Spleen (tissue), 11 donors: ENCODE measurements around the gene SYCP3. TPM values are rescaled to one million over a fixed set of nuclear protein-coding genes. Genes with fewer than 3 reads are reported as not detected.
"Not testable (repeated sequence)": the region's sequence is repeated elsewhere in the genome, so short reads cannot be mapped to it uniquely, and the experiment has no call there.

ENCODE experiments used
- DNase-seq: peaks from one replicate; pipeline ENCODE4 v3.0.0-alpha.2; 2020
- H3K27ac ChIP-seq, 8 donors: fragments of 200-600 bp; sonication (generic) in 7 of 8; 1 replicate in 4 of 8; 2 replicates in 4 of 8; pipeline versions ENCODE4 v1.5.0 to v1.8.0; 2016 to 2021; ENCODE audit warnings: inconsistent platforms in 4 of 8, mild to moderate bottlenecking in 4 of 8, moderate library complexity in 1 of 8
- H3K27me3 ChIP-seq, 7 donors: fragments of 200-600 bp; sonication (generic) in 6 of 7; replicated peaks in 1 of 7; 1 replicate in 4 of 7; 2 replicates in 3 of 7; pipeline versions ENCODE4 v1.5.0 to v1.8.0; 2016 to 2021; ENCODE audit warnings: inconsistent platforms in 3 of 7, mild to moderate bottlenecking in 1 of 7
- H3K36me3 ChIP-seq, 6 donors: fragments of 200-600 bp; sonication (generic) in 5 of 6; 1 replicate in 4 of 6; 2 replicates in 2 of 6; pipeline versions ENCODE4 v1.5.0 to v1.8.0; 2016 to 2021; ENCODE audit warnings: inconsistent platforms in 2 of 6
- H3K4me1 ChIP-seq, 6 donors: fragments of 200-600 bp; sonication (generic) in 5 of 6; 1 replicate in 3 of 6; 2 replicates in 3 of 6; pipeline versions ENCODE4 v1.5.0 to v1.8.0; 2016 to 2021; ENCODE audit warnings: inconsistent platforms in 3 of 6
- H3K4me3 ChIP-seq, 8 donors: fragments of 200-600 bp; sonication (generic) in 7 of 8; 1 replicate in 4 of 8; 2 replicates in 4 of 8; pipeline versions ENCODE4 v1.5.0 to v1.8.0; 2016 to 2021; ENCODE audit warnings: inconsistent platforms in 4 of 8, mild to moderate bottlenecking in 4 of 8, moderate library complexity in 2 of 8
- H3K9me3 ChIP-seq, 8 donors: fragments of 200-600 bp; sonication (generic) in 7 of 8; 1 replicate in 4 of 8; 2 replicates in 4 of 8; pipeline versions ENCODE4 v1.5.0 to v1.8.0; 2016 to 2021; ENCODE audit warnings: inconsistent platforms in 4 of 8
- POLR2A ChIP-seq, 3 donors: fragments of 450-650 bp; IDR thresholded peaks; one replicate each; pipeline ENCODE4 v1.5.1; 2017; ENCODE audit warnings: antibody characterized with exemption in 3 of 3, mild to moderate bottlenecking in 1 of 3
- POLR2AphosphoS5 ChIP-seq, 3 donors: sonication (generic); formaldehyde crosslinking; IDR thresholded peaks; one replicate each; pipeline ENCODE4 v1.5.1; 2017; ENCODE audit warnings: antibody characterized with exemption in 3 of 3
- WGBS, 5 donors: extraction: QIAGEN DNeasy Blood & Tissue Kit in 3 of 5; methylation state at CpG; one replicate each; pipeline versions ENCODE4 v1.1.5 to v1.1.7; 2013 to 2018; 5-methylcytosine and 5-hydroxymethylcytosine counted together
- intact Hi-C: fragments of 100-400 bp; cut with DNase I; formaldehyde crosslinking; loops from one replicate; pipeline ENCODE4 v1.15.0; 2023; ENCODE audit warnings: low total_unique reads
- polyA plus RNA-seq, 3 donors: library from polyadenylated mRNA; stranded (reverse); fragments of 200-250 nt; gene quantifications; one replicate each; pipeline ENCODE4 v1.2.1, GENCODE V29; 2013
- total RNA-seq, 7 donors: library from RNA; depleted of rRNA in 3 of 7; stranded (reverse); fragments of >200 nt in 3 of 7; fragmentation: NEBNext Ultra II Directional in 4 of 7; extraction: Animal tissue kit (Norgen Biotek cat#: 25700) in 4 of 7; gene quantifications; one replicate each; pipeline versions ENCODE4 v1.1.0 to v1.2.1, GENCODE V29; 2016 to 2021
- TF ChIP-seq, protein P1 (sequence below), 11 experiments: fragments of 200-600 bp in 7 of 11; fragments of 450-650 bp in 4 of 11; sonication (generic) in 4 of 11; IDR thresholded peaks in 8 of 11; conservative IDR thresholded peaks in 3 of 11; 1 replicate in 7 of 11; 2 replicates in 4 of 11; pipeline versions ENCODE4 v1.4.0 to v1.8.0; 2016 to 2021; ENCODE audit warnings: antibody characterized with exemption in 11 of 11, inconsistent platforms in 4 of 11, mild to moderate bottlenecking in 1 of 11
- donor health status: healthy with polysubstance abuse.
- donor health status: DM: no; HTN: no; CAD: no; lungs with moderate emphysema.
- donor health status: DM: no; HTN: no; CAD: no.
- donor health status: Bipolar disorder and iron deficiency.
- donor health status: healthy.
- donor health status: DM: no; HTN: no; CAD: no.
- donor health status: DM: yes; HTN: yes; CAD: no.

SYCP3 gene
- total and polyA plus RNA-seq, 10 donors, result 0.23 to 3.5 (median 0.44) TPM

- peaks cover 0 to 93% (median 19%) of the 10 kb centered on the region in 6 donors for H3K36me3 ChIP-seq
- intact Hi-C loops, result no loop called here
- H3K9me3 ChIP-seq, result peaks cover 0 to 7% (median 0%) of the 10 kb centered on the region in 8 donors
- peaks cover 8 to 40% (median 22%) of the 10 kb centered on the region in 6 donors for H3K4me1 ChIP-seq
- DNase-seq, result no peak
- no peaks in the 10 kb centered on the region for H3K27me3 ChIP-seq
- 92 to 95% (median 93%) methylated on average over 5 of the region's 5 CpGs for WGBS, 5 donors
- no peak overlapping the region for H3K4me3 ChIP-seq
- no peak for TF ChIP-seq POLR2AphosphoS5 (IDR thresholded peaks at IDR 0.05)
- TF ChIP-seq POLR2A (IDR thresholded peaks at IDR 0.05), result no peak
- TF ChIP-seq, protein P1, sequence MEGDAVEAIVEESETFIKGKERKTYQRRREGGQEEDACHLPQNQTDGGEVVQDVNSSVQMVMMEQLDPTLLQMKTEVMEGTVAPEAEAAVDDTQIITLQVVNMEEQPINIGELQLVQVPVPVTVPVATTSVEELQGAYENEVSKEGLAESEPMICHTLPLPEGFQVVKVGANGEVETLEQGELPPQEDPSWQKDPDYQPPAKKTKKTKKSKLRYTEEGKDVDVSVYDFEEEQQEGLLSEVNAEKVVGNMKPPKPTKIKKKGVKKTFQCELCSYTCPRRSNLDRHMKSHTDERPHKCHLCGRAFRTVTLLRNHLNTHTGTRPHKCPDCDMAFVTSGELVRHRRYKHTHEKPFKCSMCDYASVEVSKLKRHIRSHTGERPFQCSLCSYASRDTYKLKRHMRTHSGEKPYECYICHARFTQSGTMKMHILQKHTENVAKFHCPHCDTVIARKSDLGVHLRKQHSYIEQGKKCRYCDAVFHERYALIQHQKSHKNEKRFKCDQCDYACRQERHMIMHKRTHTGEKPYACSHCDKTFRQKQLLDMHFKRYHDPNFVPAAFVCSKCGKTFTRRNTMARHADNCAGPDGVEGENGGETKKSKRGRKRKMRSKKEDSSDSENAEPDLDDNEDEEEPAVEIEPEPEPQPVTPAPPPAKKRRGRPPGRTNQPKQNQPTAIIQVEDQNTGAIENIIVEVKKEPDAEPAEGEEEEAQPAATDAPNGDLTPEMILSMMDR (IDR thresholded peaks at IDR 0.05 in 8 of 11, conservative IDR thresholded peaks at IDR 0.05 in 3 of 11), result no peak
- H3K27ac ChIP-seq, result no peak overlapping the region
Measured at GRCh38 chr12:101740980-101741379, 1.7 kb upstream of the SYCP3 start.

DNA sequence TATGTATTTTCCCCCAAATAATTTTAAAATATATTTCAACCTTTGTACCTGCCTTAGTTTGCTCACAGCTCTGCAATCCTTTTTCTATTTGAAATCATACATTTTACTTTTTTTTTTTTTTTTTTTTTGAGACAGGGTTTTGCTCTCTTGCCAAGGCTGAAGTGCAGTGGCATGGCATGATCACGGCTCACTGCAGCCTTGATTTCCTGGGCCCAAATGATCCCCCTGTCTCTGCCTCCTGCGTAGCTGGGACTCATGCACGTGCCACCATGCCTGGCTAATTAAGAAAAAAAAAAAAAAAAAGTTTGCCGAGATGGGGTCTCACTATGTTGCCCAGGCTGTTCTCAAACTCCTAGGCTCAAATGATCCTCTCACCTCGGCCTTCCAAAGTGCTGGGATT lies 1.3 kb upstream of the SYCP3 start:
- intact Hi-C loops, result no loop called here
- Histone ChIP-seq H3K36me3 (peaks cover 0 to 91% (median 17%) of the 10 kb centered on the region in 6 donors), H3K27me3 (no peaks in the 10 kb centered on the region), H3K4me3 (no peak overlapping the region), H3K4me1 (peaks cover 8 to 36% (median 22%) of the 10 kb centered on the region in 6 donors), H3K9me3 (peaks cover 0 to 7% (median 0%) of the 10 kb centered on the region in 8 donors), H3K27ac (no peak overlapping the region)
- TF ChIP-seq POLR2A (IDR thresholded peaks at IDR 0.05) (no peak), POLR2AphosphoS5 (IDR thresholded peaks at IDR 0.05) (no peak)
- TF ChIP-seq, protein P1 (IDR thresholded peaks at IDR 0.05 in 8 of 11, conservative IDR thresholded peaks at IDR 0.05 in 3 of 11), result no peak
- 81 to 98% (median 96%) methylated on average over 5 of the region's 5 CpGs for WGBS, 5 donors
- DNase-seq, result no peak

DNA sequence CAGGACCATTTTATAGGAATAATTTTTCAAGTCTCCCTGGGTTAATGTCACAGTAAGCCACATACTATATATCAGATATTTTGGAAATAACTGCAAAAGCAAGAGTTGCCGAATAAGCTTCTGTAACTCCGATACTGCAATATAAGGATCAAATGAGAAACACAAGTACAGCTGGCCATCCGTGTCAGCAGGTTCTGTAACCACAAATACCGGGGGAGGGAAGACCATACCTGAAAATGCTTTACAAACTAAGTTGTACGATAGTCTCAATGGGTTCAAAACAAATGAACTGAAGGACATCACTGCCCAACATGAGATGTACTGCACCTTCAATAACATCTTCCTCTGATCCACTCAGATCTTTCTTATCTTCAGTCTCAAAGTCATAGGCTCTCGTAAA lies 1.8 kb downstream of the SYCP3 start:
- DNase-seq, result no peak
- Histone ChIP-seq H3K4me3 (no peak overlapping the region), H3K36me3 (peaks cover 0 to 91% (median 21%) of the 10 kb centered on the region in 6 donors), H3K27me3 (no peaks in the 10 kb centered on the region), H3K9me3 (peaks cover 0 to 7% (median 0%) of the 10 kb centered on the region in 8 donors), H3K27ac (no peak overlapping the region), H3K4me1 (peaks cover 0 to 5% (median 0%) of the 10 kb centered on the region in 6 donors)
- TF ChIP-seq, protein P1 (IDR thresholded peaks at IDR 0.05 in 8 of 11, conservative IDR thresholded peaks at IDR 0.05 in 3 of 11), result no peak
- TF ChIP-seq POLR2A (IDR thresholded peaks at IDR 0.05) (no peak), POLR2AphosphoS5 (IDR thresholded peaks at IDR 0.05) (no peak)
- intact Hi-C loops, result no loop called here
- 87 to 94% (median 92%) methylated on average over 6 of the region's 6 CpGs for WGBS, 5 donors

DNA sequence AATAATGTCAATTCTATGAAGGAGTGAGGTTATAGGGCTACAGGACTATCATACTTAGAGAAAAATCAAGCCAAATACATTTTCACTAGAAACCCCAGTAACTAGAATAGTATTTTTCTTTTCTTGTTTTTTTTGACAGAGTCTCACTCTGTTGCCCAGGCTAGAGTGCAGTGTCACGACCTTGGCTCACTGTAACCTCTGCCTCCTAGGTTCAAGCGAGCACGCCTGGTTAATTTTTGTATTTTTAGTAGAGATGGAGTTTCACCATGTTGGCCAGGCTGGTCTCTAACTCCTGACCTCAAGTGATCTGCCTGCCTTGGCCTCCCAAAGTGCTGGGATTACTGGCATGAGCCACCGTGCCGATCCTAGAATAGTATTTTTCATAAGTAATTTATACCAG lies 4.8 kb downstream of the SYCP3 start:
- H3K4me3 ChIP-seq, DNase-seq, intact Hi-C loops, H3K4me1 ChIP-seq, H3K9me3 ChIP-seq, H3K27me3 ChIP-seq, H3K27ac ChIP-seq: not testable (repeated sequence)
- 93 to 96% (median 93%) methylated on average over 5 of the region's 5 CpGs for WGBS, 5 donors
- H3K36me3 ChIP-seq, result peaks cover 0 to 92% (median 20%) of the 10 kb centered on the region in 6 donors

DNA sequence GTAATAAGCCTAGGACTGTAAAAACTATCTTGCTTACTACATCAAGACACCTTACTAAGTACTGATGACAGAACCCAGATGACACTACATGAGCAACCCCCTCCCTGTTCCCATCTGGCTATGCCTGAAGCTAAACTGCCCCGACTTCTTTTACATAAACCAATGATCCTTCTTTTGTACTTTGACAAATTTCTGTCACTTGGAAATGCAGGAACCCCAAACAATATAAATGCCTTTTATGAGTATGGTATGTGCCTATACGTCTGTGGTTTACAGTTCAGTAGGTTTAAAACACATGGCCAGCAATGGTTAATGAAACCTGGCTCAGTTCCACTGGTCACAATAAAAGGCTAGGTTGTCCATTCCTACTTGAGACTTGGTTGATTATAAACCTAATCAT lies 6.1 kb downstream of the SYCP3 start:
- 87 to 92% (median 90%) methylated on average over 2 of the region's 2 CpGs for WGBS, 5 donors
- TF ChIP-seq, protein P1 (IDR thresholded peaks at IDR 0.05 in 8 of 11, conservative IDR thresholded peaks at IDR 0.05 in 3 of 11), result no peak
- TF ChIP-seq POLR2A (IDR thresholded peaks at IDR 0.05) (no peak), POLR2AphosphoS5 (IDR thresholded peaks at IDR 0.05) (no peak)
- DNase-seq, result no peak
- Histone ChIP-seq H3K27ac (no peak overlapping the region), H3K4me3 (no peak overlapping the region), H3K9me3 (no peaks in the 10 kb centered on the region), H3K36me3 (peaks cover 0 to 92% (median 10%) of the 10 kb centered on the region in 6 donors), H3K27me3 (no peaks in the 10 kb centered on the region), H3K4me1 (no peaks in the 10 kb centered on the region)
- intact Hi-C loops, result no loop called here
